GM06990 (cell line): ENCODE measurements around the gene RBM5.

Experiments
- DNase-seq: peaks from one replicate; pipeline ENCODE4 v3.0.0-alpha.2; 2011; ENCODE audit not compliant: insufficient read length; ENCODE audit errors: extremely low read depth
- H3K27me3 ChIP-seq: replicated peaks from 2 replicates; pipeline ENCODE4 v1.6.0; 2011; ENCODE audit warnings: low read length; ENCODE audit not compliant: control insufficient read depth, insufficient read depth
- H3K36me3 ChIP-seq: 2 replicates; pipeline ENCODE4 v1.5.1; 2011; ENCODE audit warnings: low read length; ENCODE audit not compliant: control insufficient read depth, insufficient read depth
- H3K4me3 ChIP-seq: replicated peaks from 2 replicates; pipeline ENCODE4 v1.5.1; 2011; ENCODE audit warnings: low read depth, mild to moderate bottlenecking, control low read depth, low read length
- TF ChIP-seq, protein P1 (sequence below): IDR thresholded peaks from 2 replicates; pipeline ENCODE4 v1.5.1; 2011; ENCODE audit warnings: low read length, control low read depth, mild to moderate bottlenecking, inconsistent platforms; ENCODE audit not compliant: insufficient read depth, poor library complexity, severe bottlenecking

RBM5 gene

DNA sequence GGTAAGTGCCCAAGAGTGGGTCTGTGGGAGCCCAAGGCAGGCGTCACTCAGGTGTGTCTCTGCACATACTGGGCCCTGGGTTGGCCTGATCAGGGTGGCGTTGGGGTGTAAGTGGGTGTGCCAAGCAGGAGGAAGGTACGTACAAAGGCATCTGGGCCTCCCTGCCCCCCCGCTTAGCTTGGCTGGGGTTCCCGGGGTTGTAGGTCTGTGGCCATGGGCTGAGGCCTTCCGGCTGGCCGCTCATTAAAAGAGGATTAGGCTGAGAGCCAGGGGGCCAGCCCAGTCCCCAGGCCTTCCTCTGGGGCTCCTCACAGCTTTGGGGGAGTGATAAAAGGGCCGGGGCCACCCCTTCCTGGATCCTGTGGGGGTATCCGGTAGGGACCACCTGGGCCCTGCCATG lies 79.7 kb downstream of the RBM5 start:
- DNase-seq = no peak
- Histone ChIP-seq H3K27me3 (no peaks in the 10 kb centered on the region; the same call in 1 of the 2 replicates), H3K4me3 (no peak overlapping the region), H3K36me3 (no peaks in the 10 kb centered on the region)
- TF ChIP-seq, protein P1, sequence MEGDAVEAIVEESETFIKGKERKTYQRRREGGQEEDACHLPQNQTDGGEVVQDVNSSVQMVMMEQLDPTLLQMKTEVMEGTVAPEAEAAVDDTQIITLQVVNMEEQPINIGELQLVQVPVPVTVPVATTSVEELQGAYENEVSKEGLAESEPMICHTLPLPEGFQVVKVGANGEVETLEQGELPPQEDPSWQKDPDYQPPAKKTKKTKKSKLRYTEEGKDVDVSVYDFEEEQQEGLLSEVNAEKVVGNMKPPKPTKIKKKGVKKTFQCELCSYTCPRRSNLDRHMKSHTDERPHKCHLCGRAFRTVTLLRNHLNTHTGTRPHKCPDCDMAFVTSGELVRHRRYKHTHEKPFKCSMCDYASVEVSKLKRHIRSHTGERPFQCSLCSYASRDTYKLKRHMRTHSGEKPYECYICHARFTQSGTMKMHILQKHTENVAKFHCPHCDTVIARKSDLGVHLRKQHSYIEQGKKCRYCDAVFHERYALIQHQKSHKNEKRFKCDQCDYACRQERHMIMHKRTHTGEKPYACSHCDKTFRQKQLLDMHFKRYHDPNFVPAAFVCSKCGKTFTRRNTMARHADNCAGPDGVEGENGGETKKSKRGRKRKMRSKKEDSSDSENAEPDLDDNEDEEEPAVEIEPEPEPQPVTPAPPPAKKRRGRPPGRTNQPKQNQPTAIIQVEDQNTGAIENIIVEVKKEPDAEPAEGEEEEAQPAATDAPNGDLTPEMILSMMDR = no peak
